Spleen (tissue), 11 donors: ENCODE results near the gene CEMIP. TPM values are rescaled to one million over a fixed set of nuclear protein-coding genes. Genes with fewer than 3 reads are reported as not detected.

Experiments used
- DNase-seq: peaks from one replicate; pipeline ENCODE4 v3.0.0-alpha.2; 2020
- H3K27ac ChIP-seq, 8 donors: fragments of 200-600 bp; sonication (generic) in 7 of 8; 1 replicate in 4 of 8; 2 replicates in 4 of 8; pipeline versions ENCODE4 v1.5.0 to v1.8.0; 2016 to 2021; ENCODE audit warnings: inconsistent platforms in 4 of 8, mild to moderate bottlenecking in 4 of 8, moderate library complexity in 1 of 8
- H3K27me3 ChIP-seq, 7 donors: fragments of 200-600 bp; sonication (generic) in 6 of 7; replicated peaks in 1 of 7; 1 replicate in 4 of 7; 2 replicates in 3 of 7; pipeline versions ENCODE4 v1.5.0 to v1.8.0; 2016 to 2021; ENCODE audit warnings: inconsistent platforms in 3 of 7, mild to moderate bottlenecking in 1 of 7
- H3K36me3 ChIP-seq, 6 donors: fragments of 200-600 bp; sonication (generic) in 5 of 6; 1 replicate in 4 of 6; 2 replicates in 2 of 6; pipeline versions ENCODE4 v1.5.0 to v1.8.0; 2016 to 2021; ENCODE audit warnings: inconsistent platforms in 2 of 6
- H3K4me1 ChIP-seq, 6 donors: fragments of 200-600 bp; sonication (generic) in 5 of 6; 1 replicate in 3 of 6; 2 replicates in 3 of 6; pipeline versions ENCODE4 v1.5.0 to v1.8.0; 2016 to 2021; ENCODE audit warnings: inconsistent platforms in 3 of 6
- H3K4me3 ChIP-seq, 8 donors: fragments of 200-600 bp; sonication (generic) in 7 of 8; 1 replicate in 4 of 8; 2 replicates in 4 of 8; pipeline versions ENCODE4 v1.5.0 to v1.8.0; 2016 to 2021; ENCODE audit warnings: inconsistent platforms in 4 of 8, mild to moderate bottlenecking in 4 of 8, moderate library complexity in 2 of 8
- H3K9me3 ChIP-seq, 8 donors: fragments of 200-600 bp; sonication (generic) in 7 of 8; 1 replicate in 4 of 8; 2 replicates in 4 of 8; pipeline versions ENCODE4 v1.5.0 to v1.8.0; 2016 to 2021; ENCODE audit warnings: inconsistent platforms in 4 of 8
- CTCF ChIP-seq, 11 experiments: fragments of 200-600 bp in 7 of 11; fragments of 450-650 bp in 4 of 11; sonication (generic) in 4 of 11; IDR thresholded peaks in 8 of 11; conservative IDR thresholded peaks in 3 of 11; 1 replicate in 7 of 11; 2 replicates in 4 of 11; pipeline versions ENCODE4 v1.4.0 to v1.8.0; 2016 to 2021; ENCODE audit warnings: antibody characterized with exemption in 11 of 11, inconsistent platforms in 4 of 11, mild to moderate bottlenecking in 1 of 11
- POLR2A ChIP-seq, 3 donors: fragments of 450-650 bp; IDR thresholded peaks; one replicate each; pipeline ENCODE4 v1.5.1; 2017; ENCODE audit warnings: antibody characterized with exemption in 3 of 3, mild to moderate bottlenecking in 1 of 3
- POLR2AphosphoS5 ChIP-seq, 3 donors: sonication (generic); formaldehyde crosslinking; IDR thresholded peaks; one replicate each; pipeline ENCODE4 v1.5.1; 2017; ENCODE audit warnings: antibody characterized with exemption in 3 of 3
- WGBS, 5 donors: extraction: QIAGEN DNeasy Blood & Tissue Kit in 3 of 5; methylation state at CpG; one replicate each; pipeline versions ENCODE4 v1.1.5 to v1.1.7; 2013 to 2018; 5-methylcytosine and 5-hydroxymethylcytosine counted together
- intact Hi-C: fragments of 100-400 bp; cut with DNase I; formaldehyde crosslinking; loops from one replicate; pipeline ENCODE4 v1.15.0; 2023; ENCODE audit warnings: low total_unique reads
- polyA plus RNA-seq, 3 donors: library from polyadenylated mRNA; stranded (reverse); fragments of 200-250 nt; gene quantifications; one replicate each; pipeline ENCODE4 v1.2.1, GENCODE V29; 2013
- total RNA-seq, 7 donors: library from RNA; depleted of rRNA in 3 of 7; stranded (reverse); fragments of >200 nt in 3 of 7; fragmentation: NEBNext Ultra II Directional in 4 of 7; extraction: Animal tissue kit (Norgen Biotek cat#: 25700) in 4 of 7; gene quantifications; one replicate each; pipeline versions ENCODE4 v1.1.0 to v1.2.1, GENCODE V29; 2016 to 2021
- donor health status: healthy with polysubstance abuse.
- donor health status: DM: no; HTN: no; CAD: no; lungs with moderate emphysema.
- donor health status: DM: no; HTN: no; CAD: no.
- donor health status: Bipolar disorder and iron deficiency.
- donor health status: healthy.
- donor health status: DM: no; HTN: no; CAD: no.
- donor health status: DM: yes; HTN: yes; CAD: no.

Gene CEMIP
- total and polyA plus RNA-seq, 10 donors = 0.20 to 3.0 (median 1.0) TPM; not detected in 1

- no peak overlapping the region for H3K4me3 ChIP-seq
- 73 to 93% (median 81%) methylated on average over 3 of the region's 3 CpGs for WGBS, 5 donors
- intact Hi-C loops = no loop called here
Observed at GRCh38 chr15:80764535-80764934, 14.6 kb upstream of the CEMIP start.

GRCh38 chr15:80766275-80766674 lies 12.9 kb upstream of the CEMIP start:
- Histone ChIP-seq H3K9me3 (no peaks in the 10 kb centered on the region), H3K36me3 (no peaks in the 10 kb centered on the region), H3K27ac (no peak overlapping the region), H3K4me1 (peaks cover 0 to 7% (median 5%) of the 10 kb centered on the region in 6 donors), H3K4me3 (no peak overlapping the region), H3K27me3 (no peaks in the 10 kb centered on the region)
- no peak for DNase-seq
- intact Hi-C loops = no loop called here
- no peak for TF ChIP-seq POLR2AphosphoS5 (IDR thresholded peaks at IDR 0.05)
- no peak for TF ChIP-seq CTCF (IDR thresholded peaks at IDR 0.05 in 8 of 11, conservative IDR thresholded peaks at IDR 0.05 in 3 of 11)
- TF ChIP-seq POLR2A (IDR thresholded peaks at IDR 0.05) = no peak
- 80 to 94% (median 89%) methylated on average over 3 of the region's 3 CpGs for WGBS, 5 donors

More at GRCh38 chr15:80764535-80764934, 14.6 kb upstream of the CEMIP start:
- H3K36me3 ChIP-seq = no peaks in the 10 kb centered on the region
- DNase-seq = no peak
- H3K4me1 ChIP-seq = peaks cover 0 to 17% (median 13%) of the 10 kb centered on the region in 6 donors
- H3K27me3 ChIP-seq = no peaks in the 10 kb centered on the region
- no peaks in the 10 kb centered on the region for H3K9me3 ChIP-seq
- H3K27ac ChIP-seq = no peak overlapping the region
- TF ChIP-seq POLR2AphosphoS5 (IDR thresholded peaks at IDR 0.05) (no peak), POLR2A (IDR thresholded peaks at IDR 0.05) (no peak), CTCF (IDR thresholded peaks at IDR 0.05 in 8 of 11, conservative IDR thresholded peaks at IDR 0.05 in 3 of 11) (no peak)

DNA sequence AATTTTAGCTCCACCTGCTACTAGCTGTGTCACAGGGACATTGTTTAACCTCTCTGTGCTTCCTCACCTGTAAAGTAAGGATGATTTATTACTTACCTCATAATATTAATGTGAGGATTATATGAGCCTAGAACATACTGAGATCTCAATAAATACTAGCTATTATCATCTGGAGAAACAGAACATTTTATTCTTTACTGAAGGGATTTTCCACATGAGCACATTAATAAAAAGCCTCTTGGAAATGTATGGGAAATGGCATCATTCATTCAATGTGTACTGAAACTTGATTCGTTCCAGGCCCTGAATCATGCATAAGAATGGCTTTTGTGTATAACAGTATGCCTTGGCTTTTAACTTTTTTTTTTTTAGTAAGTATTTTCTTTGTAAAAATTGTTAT lies 11.0 kb upstream of the CEMIP start:
- intact Hi-C loops = no loop called here
- no peaks in the 10 kb centered on the region for H3K4me1 ChIP-seq
- no peaks in the 10 kb centered on the region for H3K27me3 ChIP-seq
- no peaks in the 10 kb centered on the region for H3K9me3 ChIP-seq
- no peak overlapping the region for H3K27ac ChIP-seq
- 78 to 100% (median 88%) methylated on average over 1 of the region's 1 CpG for WGBS, 5 donors
- TF ChIP-seq POLR2A (IDR thresholded peaks at IDR 0.05) = no peak
- no peak for TF ChIP-seq CTCF (IDR thresholded peaks at IDR 0.05 in 8 of 11, conservative IDR thresholded peaks at IDR 0.05 in 3 of 11)
- TF ChIP-seq POLR2AphosphoS5 (IDR thresholded peaks at IDR 0.05) = no peak
- no peak for DNase-seq
- no peak overlapping the region for H3K4me3 ChIP-seq
- no peaks in the 10 kb centered on the region for H3K36me3 ChIP-seq

GRCh38 chr15:80769153-80769828 lies 9.9 kb upstream of the CEMIP start:
- no peaks in the 10 kb centered on the region for H3K27me3 ChIP-seq
- intact Hi-C loops = no loop called here
- H3K4me3 ChIP-seq = no peak overlapping the region
- H3K9me3 ChIP-seq = no peaks in the 10 kb centered on the region
- no peak overlapping the region for H3K27ac ChIP-seq
- no peaks in the 10 kb centered on the region for H3K36me3 ChIP-seq
- WGBS, 5 donors = 84 to 89% (median 86%) methylated on average over 7 of the region's 7 CpGs
- no peak for DNase-seq
- no peaks in the 10 kb centered on the region for H3K4me1 ChIP-seq
- no peak for TF ChIP-seq CTCF (IDR thresholded peaks at IDR 0.05 in 8 of 11, conservative IDR thresholded peaks at IDR 0.05 in 3 of 11)
- no peak for TF ChIP-seq POLR2A (IDR thresholded peaks at IDR 0.05)
- no peak for TF ChIP-seq POLR2AphosphoS5 (IDR thresholded peaks at IDR 0.05)
